ENCODE measurements around the gene TBC1D13. TPM values are rescaled to one million over a fixed set of nuclear protein-coding genes. Genes with fewer than 3 reads are reported as not detected.

Gene TBC1D13
- total and polyA plus RNA-seq, 7 donors = 11.8 to 25.1 (median 15.5) TPM

GRCh38 chr9:128820665-128821583 is 33.9 kb downstream of the TBC1D13 start:
- no peak for TF ChIP-seq CTCF (IDR thresholded peaks at IDR 0.05)
- Histone ChIP-seq H3K4me1 (peaks cover 14% of the 10 kb centered on the region), H3K9me3 (no peaks in the 10 kb centered on the region), H3K27ac (no peak overlapping the region), H3K4me3 (no peak overlapping the region), H3K36me3 (ENCODE audit: insufficient read depth in 1 of 2, low read depth in 1 of 2) (peaks cover 0 to 56% of the 10 kb centered on the region in 2 donors), H3K27me3 (ENCODE audit: insufficient read depth in 3 of 3, low read length in 2 of 3) (no peaks in the 10 kb centered on the region)
- DNase-seq (no peak), ATAC-seq (no peak)
- intact Hi-C loops (cut with DNase I) = no loop called here
- 83 to 87% (median 83%) methylated on average over 24 of the region's 24 CpGs for WGBS, 3 donors

- DNase-seq = peak in 1 of 2 donors; percentile 48
These were observed 34.7 kb downstream of the TBC1D13 start for GRCh38 chr9:128821584-128822406.

GRCh38 chr9:128822407-128823042 is 35.5 kb downstream of the TBC1D13 start:
- WGBS, 3 donors = 89 to 90% (median 89%) methylated on average over 22 of the region's 22 CpGs
- Histone ChIP-seq H3K9me3 (no peaks in the 10 kb centered on the region), H3K27ac (no peak overlapping the region), H3K27me3 (ENCODE audit: insufficient read depth in 3 of 3, low read length in 2 of 3) (no peaks in the 10 kb centered on the region), H3K4me3 (no peak overlapping the region), H3K36me3 (ENCODE audit: insufficient read depth in 1 of 2, low read depth in 1 of 2) (peaks cover 0 to 71% of the 10 kb centered on the region in 2 donors), H3K4me1 (peaks cover 14% of the 10 kb centered on the region)
- DNase-seq = no peak
- no peak for TF ChIP-seq CTCF (IDR thresholded peaks at IDR 0.05)
- ATAC-seq = no peak
- intact Hi-C loops (cut with DNase I) = no loop called here

More at GRCh38 chr9:128821584-128822406, 34.7 kb downstream of the TBC1D13 start:
- no peaks in the 10 kb centered on the region for H3K27me3 ChIP-seq (ENCODE audit: insufficient read depth in 3 of 3, low read length in 2 of 3)
- peaks cover 0 to 65% of the 10 kb centered on the region in 2 donors for H3K36me3 ChIP-seq (ENCODE audit: insufficient read depth in 1 of 2, low read depth in 1 of 2)
- peaks cover 14% of the 10 kb centered on the region for H3K4me1 ChIP-seq
- intact Hi-C loops (cut with DNase I) = no loop called here
- H3K4me3 ChIP-seq = no peak overlapping the region
- 64 to 78% (median 67%) methylated on average over 16 of the region's 16 CpGs for WGBS, 3 donors
- no peak for TF ChIP-seq CTCF (IDR thresholded peaks at IDR 0.05)
- no peaks in the 10 kb centered on the region for H3K9me3 ChIP-seq
- ATAC-seq = no peak
- no peak overlapping the region for H3K27ac ChIP-seq

- H3K4me3 ChIP-seq = no peak overlapping the region
- peaks cover 16% of the 10 kb centered on the region for H3K4me1 ChIP-seq
- ATAC-seq = no peak
- no peak for TF ChIP-seq CTCF (IDR thresholded peaks at IDR 0.05)
- WGBS, 3 donors = 79 to 90% (median 83%) methylated on average over 16 to 19 of the region's 19 CpGs
- peaks cover 0 to 75% of the 10 kb centered on the region in 2 donors for H3K36me3 ChIP-seq (ENCODE audit: insufficient read depth in 1 of 2, low read depth in 1 of 2)
- no peak overlapping the region for H3K27ac ChIP-seq
- H3K27me3 ChIP-seq (ENCODE audit: insufficient read depth in 3 of 3, low read length in 2 of 3) = no peaks in the 10 kb centered on the region
- intact Hi-C loops (cut with DNase I) = no loop called here
- peak in 1 of 2 donors; percentile 48 for DNase-seq
- no peaks in the 10 kb centered on the region for H3K9me3 ChIP-seq
These were observed 36.4 kb downstream of the TBC1D13 start for GRCh38 chr9:128823362-128823902.
